IPS-NIHi7 (cell line): ENCODE measurements around the gene BEND3.
"Not testable (repeated sequence)": the region's sequence is repeated elsewhere in the genome, so short reads cannot be mapped to it uniquely, and the experiment has no call there.

Experiments used
- DNase-seq: peaks from one replicate; pipeline ENCODE4 v3.0.0; 2012; ENCODE audit warnings: mixed read lengths; ENCODE audit errors: extremely low spot score

Gene BEND3

GRCh38 chr6:107045826-107046675, 69.3 kb downstream of the BEND3 start:
- no peak for DNase-seq

GRCh38 chr6:107033126-107033525, 82.2 kb downstream of the BEND3 start:
- no peak for DNase-seq

- no peak for DNase-seq
Measured at GRCh38 chr6:107032051-107032450, 83.3 kb downstream of the BEND3 start.

- no peak for DNase-seq
Measured at GRCh38 chr6:107030151-107030550, 85.2 kb downstream of the BEND3 start.

GRCh38 chr6:107026965-107027364, 88.3 kb downstream of the BEND3 start:
- DNase-seq = no peak

GRCh38 chr6:107021446-107022185, 93.7 kb downstream of the BEND3 start:
- DNase-seq = no peak

- DNase-seq = no peak
Measured at GRCh38 chr6:107020239-107020638, 95.1 kb downstream of the BEND3 start.

- not testable (repeated sequence) for DNase-seq
Measured at GRCh38 chr6:107019628-107020027, 95.7 kb downstream of the BEND3 start.

- no peak for DNase-seq
Measured at GRCh38 chr6:107019047-107019446, 96.3 kb downstream of the BEND3 start.
